Stimulated activated CD8-positive, alpha-beta memory T cell treated with anti-CD3 and anti-CD28 coated beads, Interleukin-4, amount 100 ng/mL, for 24 hours (primary cell): Measurements from ENCODE around the gene SLC43A3.
A peak's percentile ranks its signal among the peaks of the same experiment; 100 is the strongest.

Experiments
- DNase-seq: peaks from one replicate; pipeline ENCODE4 v3.0.0-alpha.2; 2020; ENCODE audit warnings: low read depth

The SLC43A3 gene

DNA sequence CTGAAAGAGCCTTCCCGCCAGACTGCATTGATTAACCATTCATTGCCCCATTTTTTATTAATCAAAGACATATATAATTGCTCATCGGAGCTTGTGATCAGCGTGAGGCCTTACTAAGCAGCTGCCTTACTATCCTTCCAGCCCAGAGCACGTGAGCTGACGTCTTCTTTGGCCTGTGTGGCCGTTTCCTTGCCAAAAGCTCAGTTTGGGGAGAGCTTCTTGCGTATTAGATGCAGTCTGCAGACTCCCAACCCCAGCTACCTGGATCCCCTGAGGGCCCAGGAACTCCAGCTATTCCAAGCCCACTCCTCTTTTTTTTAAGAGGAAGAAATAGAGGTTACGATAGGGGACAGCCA, 784 bp upstream of the SLC43A3 start:
- DNase-seq = no peak

DNA sequence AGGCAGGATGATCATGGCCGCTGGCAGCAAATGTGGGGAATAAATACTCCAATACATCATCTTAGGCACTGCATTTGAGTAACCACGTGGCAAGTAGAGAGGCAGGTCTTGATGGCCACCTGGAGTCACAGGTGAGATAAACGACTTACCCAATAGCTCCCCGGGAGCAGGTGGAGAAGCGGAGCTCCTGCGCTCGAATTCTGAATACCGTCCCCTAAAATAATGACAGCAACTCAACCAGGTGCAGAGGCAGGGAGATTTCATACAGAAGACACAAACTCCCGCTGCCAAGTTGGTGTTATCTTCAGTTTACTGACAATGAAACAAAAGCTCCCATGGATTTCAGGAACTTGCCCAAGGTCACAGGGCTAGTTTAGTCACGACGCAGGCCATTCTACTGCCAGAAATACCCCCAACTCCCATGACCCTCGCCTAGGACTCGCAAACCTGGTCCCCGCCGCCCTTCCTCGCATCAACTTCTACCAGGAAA, 437 bp downstream of the SLC43A3 start:
- DNase-seq = no peak

DNA sequence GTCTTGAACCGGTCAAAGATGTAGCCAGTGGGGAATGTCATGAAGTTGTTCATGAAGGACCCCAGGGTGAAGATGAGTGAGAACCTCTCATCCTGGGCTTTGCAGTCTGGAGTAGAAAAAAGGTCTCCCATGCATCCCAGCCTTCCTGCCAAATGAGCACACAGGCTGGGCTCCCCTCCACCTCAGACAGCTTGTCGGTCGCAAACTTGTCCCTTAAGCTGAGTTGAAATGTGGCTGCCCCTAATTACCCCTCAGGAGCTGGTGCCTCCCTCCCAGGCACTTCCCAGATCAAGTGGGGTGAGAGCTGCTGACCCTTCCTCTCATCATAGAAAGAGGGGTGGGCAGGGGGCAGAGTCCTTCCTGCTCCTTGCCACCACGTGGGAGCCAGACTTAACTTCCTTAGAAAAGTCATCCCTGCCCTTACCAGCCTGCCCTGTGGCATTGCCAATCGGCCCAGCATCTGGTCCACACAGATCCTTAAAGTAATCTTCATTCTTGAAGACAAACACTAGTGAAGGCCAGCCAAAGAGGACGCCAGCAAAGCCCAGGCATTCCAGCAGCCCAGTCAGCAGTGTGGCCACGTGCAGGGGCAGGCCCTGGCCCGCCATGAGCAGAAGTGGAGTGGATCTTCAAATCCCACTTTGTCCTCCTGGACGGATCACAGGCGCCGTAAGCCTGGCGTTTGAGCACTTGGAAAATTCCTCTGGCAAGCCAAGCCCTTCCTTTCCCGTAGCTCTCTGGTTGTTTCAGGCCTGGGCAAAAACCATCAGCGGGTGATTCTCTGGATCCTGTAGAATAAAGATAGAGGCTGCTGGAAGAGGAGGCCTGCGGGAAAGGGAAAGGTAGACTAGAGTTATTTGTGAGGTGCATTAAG, 1.1 kb downstream of the SLC43A3 start:
- no peak for DNase-seq

DNA sequence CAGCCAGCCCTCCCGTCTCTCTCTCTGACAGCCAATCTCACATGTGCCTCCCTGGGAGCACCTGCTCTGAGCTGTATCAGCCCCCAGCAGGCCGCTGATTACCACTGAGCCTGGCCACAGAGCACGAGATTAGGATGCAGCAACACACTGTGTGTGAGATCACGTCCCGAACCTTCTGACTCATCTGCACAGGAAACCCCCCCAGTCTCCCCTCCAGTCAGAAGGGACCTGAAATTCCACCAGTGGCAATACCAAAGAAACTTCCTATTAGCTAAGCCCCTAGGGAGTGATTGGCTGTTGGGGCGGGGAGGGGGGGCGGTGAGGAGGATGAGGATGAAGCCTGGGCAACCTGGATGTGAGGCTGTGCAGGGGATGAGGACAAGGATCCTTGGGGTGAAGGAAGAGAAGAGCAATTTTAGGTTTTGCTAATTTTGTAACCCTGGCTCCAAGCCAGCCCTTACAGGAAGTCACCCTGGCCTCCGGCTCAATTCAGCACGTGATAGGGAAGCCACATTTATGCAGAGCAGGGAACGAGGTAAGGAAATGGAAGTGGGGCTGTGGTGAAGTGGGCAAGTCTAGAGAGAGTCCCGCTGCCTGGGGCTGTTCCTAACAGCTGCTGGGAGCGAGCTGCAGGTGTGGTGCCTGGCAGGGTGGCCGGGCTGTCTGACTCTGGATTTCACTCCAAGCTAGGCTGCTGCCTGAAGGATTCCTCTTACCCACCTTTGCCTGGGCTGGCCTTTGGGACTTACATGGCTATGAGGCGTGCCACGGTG, 1.9 kb downstream of the SLC43A3 start:
- DNase-seq = peak; percentile 78

DNA sequence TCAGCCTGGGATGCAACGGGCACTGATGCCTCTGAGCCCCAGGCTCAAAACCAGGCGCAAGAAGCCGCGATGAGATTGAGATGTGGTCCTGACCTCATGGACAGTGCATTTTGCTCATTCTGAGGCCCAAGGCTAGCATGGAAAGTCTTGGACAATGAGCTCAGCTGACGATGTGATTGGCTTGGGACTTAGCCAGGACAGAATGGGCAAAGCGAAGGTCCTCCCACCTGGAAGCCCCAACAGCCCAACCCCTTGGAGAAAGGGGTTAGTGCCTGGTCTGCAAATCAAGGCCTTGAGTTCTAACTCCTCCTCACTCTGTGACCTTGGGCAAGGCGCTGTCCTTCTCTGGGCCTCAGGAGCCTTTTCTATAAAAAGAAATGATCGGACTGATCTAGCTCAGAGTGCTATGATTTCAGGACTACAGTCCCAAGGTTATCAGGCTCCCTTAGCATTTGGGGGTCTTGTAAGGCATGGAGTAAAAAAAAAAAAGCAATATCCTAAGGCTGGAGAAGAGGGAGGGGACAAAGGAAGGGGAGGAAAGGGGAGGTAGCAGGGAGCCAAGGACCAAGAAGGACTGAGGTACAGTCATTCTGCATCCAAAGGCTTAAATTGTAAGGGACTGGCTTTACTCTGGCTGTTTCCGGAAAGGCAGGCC, 2.7 kb downstream of the SLC43A3 start:
- no peak for DNase-seq

DNA sequence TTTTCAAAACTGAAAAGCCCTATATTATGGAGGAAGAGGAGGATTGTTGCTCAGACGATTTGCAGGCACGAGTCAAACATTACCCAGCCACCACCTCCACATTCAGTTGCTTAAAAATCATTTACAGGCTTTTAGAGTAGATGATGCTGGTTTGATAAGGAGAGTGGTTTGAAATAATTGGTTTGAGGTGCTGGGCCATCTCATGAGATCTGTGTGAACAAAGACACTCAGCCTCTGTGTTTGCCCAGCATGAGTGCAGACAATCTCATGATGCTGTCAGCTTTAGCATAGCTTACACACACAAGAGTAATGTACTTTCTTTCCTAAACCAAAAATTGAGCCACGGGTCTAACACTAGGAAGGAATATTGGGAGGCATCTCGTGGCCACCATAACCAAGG, 4.3 kb downstream of the SLC43A3 start:
- no peak for DNase-seq

DNA sequence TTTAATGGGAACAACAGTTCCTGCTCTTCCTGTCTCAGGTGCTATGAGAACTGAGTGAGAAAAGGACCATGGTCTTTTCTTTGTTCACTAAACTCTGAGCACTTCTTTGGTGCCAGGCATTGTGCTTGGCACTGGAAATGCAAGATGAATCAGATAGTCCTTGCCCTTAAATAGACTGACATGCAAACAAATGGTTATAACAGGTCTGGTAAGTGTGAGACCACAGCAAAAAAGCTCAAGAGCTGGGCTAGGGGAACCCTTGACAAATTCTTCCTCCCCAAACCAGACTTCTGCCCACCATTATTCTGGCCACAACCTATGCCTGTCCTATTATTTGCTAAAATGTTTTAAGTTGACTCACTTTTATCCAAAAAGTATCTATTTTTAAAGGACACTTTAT, 5.1 kb downstream of the SLC43A3 start:
- no peak for DNase-seq

DNA sequence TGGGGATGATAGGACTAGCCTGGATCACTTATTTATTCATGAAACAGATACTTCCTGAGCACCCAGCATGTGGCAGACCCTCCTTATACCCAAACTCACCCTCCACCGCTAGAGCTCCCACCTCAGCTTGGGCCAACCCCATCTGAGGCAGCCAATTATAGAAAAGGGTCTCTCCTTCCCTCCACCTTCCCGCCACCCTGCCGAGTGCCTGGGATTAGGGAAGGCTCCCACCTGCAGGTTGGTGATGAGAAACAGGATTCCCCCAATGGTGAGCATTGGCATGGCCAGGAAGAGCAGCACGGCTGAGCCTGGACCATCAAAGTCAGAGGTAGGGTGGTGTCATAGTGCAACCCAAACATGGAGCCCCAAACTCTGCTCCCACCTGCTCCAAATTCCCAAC, 5.9 kb downstream of the SLC43A3 start:
- DNase-seq = no peak

DNA sequence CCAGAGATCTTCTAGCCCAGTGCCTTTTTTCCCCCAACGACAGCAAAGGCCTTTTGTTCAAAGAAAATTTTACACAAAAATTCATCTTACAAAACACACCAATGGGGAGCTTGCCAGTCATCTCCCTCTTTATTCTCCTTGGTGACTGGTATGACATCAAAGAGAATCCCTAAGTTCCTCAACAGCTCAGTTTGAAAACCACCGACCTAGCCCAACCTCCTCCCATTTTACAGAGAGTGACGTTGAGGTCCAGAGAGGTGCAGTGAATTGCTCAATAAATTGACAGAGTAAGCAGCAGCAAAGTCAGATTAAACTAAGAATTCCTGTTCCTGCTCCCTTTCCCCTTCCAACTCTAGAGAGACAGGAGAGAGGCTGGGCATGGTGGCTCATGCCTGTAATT, 7.8 kb downstream of the SLC43A3 start:
- DNase-seq = no peak

DNA sequence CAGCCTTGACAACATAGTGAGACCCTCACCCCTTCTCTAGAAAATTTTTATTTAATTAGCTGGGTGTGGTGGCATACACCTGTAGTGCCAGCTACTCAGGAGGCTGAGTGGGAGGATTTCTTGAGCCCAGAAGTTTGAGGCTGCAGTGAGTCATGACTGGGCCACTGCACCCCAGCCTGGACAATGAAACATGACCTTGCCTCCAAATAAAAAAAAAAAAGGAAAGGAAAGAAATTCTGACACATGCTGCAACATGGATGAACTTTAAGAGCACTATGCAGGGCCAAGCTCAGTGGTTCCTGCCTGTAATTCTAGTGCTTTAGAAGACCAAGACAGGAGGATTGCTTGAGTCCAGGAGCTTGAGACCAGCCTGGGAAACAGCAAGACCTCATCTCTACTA, 8.8 kb downstream of the SLC43A3 start:
- no peak for DNase-seq

DNA sequence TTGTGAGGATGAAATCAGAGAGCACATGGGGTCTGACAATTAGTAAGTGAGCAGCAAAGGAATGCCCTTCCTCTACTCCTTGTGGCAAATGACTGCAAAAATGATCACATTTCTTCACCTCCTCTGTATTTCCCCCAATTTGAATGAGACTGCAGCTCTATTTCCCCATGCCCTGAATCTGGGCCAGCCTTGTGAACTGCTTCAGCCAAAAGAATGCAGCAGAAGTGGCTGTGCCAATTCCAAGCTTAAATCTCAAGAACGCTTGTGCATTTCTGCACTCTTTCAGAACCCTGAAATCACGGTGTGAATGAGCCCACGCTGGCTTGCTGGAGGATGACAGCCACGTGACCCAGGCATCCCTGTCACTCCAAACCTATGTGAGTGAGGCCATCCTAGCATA, 9.9 kb downstream of the SLC43A3 start:
- no peak for DNase-seq

DNA sequence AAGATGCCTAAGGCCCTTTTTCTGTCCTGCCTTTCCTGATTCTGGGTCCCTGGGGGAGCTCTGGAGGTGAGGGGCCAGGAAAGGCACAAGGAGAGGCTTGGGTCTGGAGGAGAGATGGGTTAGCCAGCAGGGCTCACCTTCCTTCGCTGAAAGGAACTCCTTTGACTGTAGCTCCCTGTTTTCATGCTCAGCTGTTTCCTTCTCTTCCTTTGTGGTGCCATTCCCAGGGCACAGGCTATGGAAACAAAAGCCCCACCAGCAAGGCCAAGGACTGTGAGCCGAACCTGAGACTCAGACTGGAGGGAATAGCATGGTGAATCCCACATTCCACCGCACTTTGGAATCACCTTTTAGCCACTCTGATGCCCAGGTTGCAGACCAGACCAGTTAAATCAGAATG, 10.5 kb downstream of the SLC43A3 start:
- DNase-seq = no peak

DNA sequence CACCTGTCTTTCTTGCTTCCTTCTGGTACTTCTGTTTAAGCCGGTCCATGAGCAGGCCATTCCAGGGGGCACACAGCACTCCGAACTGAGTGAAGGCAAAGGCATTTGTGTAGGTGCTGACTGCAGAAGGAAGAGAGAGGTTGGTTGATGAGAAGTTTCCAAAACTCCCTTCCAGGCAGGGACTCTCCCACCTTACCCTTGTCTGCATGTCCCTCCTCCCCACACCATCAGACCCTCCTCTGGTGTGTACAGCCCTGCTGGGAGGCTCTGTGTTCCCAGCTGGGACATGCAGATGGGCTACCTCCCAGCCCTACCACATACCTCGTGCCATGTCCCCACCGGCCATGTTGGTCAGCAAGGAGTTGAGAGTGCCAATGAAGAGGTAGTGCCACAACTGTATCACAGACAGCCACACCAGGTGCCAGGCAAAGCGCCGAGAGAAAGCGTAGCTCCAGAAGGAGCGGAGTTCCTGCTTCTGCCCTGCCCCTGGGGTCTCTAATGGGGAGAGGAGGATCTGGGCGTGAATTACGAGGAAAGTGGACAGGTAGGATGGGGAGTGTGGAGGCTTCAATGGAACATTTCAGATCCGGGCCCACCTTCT, 12.2 kb downstream of the SLC43A3 start:
- DNase-seq = no peak

DNA sequence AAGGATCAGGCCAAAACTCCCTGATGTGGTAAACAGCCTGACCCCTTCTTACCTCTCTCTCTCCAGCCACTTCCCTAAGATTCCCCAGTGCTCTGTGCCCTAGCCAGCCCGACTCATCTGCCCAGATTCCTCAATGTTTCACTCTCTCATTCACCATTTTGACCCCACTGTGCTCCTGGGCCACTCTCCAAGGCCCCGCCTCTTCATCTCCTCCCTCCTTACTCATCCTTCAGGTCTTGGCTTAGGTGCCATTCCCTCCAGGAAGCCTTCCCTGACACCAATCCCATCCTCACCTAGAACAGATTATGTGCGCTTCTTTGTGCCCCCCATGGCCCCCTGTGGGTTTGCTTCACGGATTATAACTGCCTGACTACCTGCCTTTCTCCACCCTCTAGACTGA, 13.2 kb downstream of the SLC43A3 start:
- DNase-seq = no peak

DNA sequence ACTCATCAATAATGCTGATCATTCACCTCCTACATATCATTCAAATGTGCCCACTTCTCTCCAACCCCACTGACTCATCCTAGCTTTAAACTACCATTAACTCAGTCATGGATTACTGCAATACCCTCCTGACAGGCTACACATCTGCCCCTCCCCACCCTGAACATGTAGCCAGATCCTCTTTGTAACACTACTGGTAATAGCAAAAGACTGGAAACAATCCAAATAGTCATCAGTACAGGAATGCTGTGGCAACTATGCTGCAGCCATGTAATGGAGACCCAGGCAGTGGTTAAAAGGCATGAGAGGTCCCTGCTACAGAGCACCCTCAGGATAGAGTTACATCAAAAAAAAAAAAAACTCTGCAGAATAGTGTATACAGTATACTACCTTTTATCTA, 16.6 kb downstream of the SLC43A3 start:
- DNase-seq = no peak

DNA sequence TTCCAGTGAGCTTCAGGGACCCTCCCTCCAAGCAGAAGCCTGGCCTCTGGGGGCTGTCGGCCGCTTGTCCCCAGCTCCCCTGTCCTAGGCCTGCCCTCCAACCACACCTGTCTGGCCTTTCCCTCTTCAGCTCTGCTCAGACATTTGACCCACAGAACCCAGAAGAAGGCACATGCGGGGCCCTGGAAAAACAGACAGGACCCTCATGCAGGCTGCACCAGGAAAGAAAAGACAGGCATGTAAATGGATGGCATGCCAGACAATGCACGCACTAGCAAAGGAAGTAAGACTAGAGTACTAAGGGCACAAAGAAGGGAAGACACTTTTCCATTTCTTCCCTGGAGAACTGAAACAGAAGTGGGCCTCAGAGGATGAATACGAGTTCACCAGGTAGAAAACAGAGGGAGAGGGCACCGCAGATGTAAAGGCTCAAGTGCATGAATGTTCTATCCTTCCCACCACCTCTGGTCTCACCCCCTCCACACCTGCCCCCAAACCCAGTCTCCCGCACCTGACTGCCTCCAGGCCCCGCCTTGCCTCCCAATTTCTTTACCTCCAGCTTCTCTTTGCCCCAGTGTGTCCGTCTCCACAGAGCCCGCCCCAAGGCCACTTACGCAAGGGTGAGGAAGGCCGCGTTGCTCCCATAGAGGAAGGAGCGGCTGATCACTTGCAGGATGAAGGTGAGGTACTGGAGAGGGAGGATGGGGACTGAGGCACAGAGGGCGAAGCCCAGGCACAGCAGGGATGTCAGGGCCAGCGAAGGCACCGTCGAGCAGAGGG, 17.4 kb downstream of the SLC43A3 start:
- no peak for DNase-seq

DNA sequence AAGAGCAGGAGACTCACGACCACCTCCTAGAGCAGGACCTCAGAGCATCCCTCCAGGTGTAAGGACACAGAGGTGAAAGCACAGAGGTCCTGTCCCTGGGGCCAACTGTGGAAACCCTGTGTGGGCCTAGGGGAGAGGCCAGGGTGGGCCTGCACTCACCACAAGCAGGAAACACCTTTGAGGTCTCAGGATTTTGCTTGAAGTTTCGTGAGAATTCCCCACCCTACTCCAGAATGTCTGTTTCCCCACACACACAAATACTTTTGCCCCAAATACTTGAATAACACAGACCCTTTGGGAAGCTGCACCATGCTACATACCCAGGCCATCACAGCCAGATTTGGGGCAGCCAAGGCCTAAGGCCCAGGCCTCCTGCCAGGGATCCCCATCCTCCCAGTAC, 18.1 kb downstream of the SLC43A3 start:
- DNase-seq = no peak

DNA sequence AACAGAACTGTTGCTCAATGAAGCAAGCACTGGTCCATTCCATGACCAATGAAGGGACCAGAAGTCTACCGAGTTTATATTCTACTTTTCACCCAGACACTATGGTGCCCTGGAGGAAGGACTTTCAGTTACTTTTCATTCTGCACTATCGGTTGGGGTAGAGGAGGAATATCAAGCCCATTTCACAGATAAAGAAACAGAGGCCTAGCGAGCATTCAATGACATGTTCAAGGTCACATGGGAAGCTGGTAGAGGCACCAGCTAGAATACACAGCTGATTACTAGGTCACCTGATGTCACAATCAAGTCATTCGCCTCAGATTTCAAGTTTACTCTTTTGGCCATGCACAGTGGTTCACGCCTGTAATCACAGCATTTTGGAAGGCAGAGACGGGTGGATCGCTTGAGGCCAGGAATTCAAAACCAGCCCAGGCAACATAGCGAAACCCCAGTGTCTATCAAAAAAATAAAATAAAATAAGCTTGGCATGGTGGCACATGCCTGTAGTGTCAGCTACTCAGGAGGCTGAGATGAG, 18.9 kb downstream of the SLC43A3 start:
- no peak for DNase-seq

DNA sequence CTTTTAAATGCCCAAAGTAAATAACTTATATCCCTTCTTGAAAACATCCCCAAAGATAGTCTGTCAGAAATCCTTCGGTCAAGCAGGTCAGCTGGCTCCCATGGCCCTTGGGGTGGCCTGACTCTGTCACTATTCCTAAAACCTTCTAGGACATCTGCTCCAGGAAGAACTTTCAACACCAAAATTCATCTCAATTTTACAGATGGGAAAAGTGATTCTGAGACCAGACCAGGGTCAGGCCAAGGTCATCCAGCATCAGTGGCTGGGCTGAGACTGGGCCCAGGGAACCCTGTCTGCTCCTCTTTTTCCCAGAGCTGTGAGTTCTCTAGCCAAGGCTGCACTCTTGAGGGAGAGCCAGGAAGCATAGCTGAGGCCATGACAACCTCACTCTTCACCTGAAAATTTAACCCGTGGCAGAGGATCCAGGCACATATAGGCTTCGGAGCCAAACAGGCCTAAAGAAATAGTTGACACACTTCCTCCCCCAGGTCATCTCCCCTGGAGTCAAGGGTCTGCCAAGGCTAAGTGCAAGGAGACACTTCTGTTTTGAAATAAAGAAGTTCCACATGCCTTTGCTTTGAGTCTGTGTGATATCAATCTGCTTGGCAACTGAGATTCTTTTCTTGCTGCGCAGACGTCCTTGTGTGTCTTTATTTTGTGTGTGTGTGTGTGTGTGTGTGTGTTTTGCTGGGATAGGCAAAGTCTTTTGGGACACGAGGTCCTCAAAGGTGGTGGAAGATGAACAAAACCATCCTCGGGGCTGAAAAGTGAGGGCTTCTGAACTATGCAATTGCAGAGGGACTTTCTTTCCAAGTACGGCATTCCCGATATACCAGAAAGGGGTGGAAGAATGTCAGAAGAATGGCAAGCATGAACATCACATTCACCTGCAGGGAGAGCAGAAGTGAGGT, 19.7 kb downstream of the SLC43A3 start:
- no peak for DNase-seq

DNA sequence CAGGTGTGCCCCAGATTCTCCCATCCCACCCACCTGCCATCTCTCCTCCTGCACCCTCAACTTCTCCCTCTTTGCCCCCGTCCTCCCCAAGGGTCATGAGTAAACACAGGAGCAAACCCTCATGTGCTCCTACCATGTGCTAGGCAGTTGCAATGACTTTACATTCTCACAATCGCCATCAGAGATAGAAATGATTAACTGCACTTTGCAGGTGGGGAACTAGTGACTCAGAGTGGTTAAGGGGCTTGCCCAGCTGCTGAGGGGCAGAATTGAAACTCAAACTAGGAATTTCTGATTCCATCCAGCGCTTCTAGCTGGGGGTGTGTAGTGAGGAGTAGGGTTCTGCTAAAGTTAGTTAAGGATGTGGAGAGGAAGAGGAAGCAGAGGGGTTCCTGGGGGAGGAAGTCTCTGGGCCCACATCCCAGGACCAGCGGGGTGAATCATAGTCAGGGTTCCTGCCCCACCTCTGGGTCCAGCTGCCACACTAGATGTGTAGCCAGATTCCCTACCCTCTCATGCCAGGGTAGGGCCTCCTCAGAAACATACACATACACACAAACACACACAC, 20.5 kb downstream of the SLC43A3 start:
- no peak for DNase-seq
